Measurements from ENCODE around the gene METAP1. TPM values are rescaled to one million over a fixed set of nuclear protein-coding genes. Genes with fewer than 3 reads are reported as not detected.

Gene METAP1
- total and polyA plus RNA-seq, 2 of the 8 experiments (the other 6 are each of a cell fraction or from before 2014, with no cell fraction given), result 50.6 to 85.2 TPM

- TF ChIP-seq HDAC2 (IDR thresholded peaks at IDR 0.05; ENCODE audit: borderline replicate concordance in 1 of 2, low read depth in 2 of 2, low read length in 2 of 2), result no peak
- no peak for TF ChIP-seq E2F6 (IDR thresholded peaks at IDR 0.05)
- TF ChIP-seq ZNF274 (IDR thresholded peaks at IDR 0.05; ENCODE audit: borderline replicate concordance, extremely low read depth, low read length), result no peak
- no peak for TF ChIP-seq JUN (IDR thresholded peaks at IDR 0.05; ENCODE audit: low read depth, low read length)
- TF ChIP-seq YY1 (IDR thresholded peaks at IDR 0.05; ENCODE audit: low read depth, low read length), result no peak
Observed at GRCh38 chr4:99090481-99091215, 95.1 kb downstream of the METAP1 start (continued).
